ENCODE measurements around the gene VASH2. TPM values are rescaled to one million over a fixed set of nuclear protein-coding genes. Genes with fewer than 3 reads are reported as not detected.
A peak's percentile ranks its signal among the peaks of the same experiment; 100 is the strongest.

Gene VASH2
- total and polyA plus RNA-seq, 2 of the 8 experiments (the other 6 are each of a cell fraction or from before 2014, with no cell fraction given), result 44.0 to 187 TPM

DNA sequence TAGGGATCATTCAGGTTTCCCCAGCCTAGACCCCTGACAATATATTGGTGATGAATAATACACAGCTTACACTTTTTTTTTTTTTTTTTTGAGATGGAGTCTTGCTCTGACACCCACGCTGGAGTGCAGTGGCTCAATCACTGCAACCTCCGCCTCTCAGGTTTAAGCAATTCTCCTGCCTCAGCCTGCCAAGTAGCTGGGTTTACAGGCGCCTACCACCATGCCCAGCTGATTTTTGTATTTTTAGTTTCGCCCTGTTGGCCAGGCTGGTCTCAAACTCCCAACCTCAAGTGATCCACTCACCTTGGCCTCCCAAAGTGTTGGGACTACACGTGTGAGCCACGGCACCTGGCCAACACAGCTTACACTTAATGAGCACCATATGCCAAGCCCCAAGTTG is 7.2 kb downstream of the VASH2 start:
- Histone ChIP-seq H3K79me2 (ENCODE audit: control insufficient read depth in 1 of 2, insufficient read depth in 2 of 2, low read length in 2 of 2) (peaks cover 0 to 67% of the 10 kb centered on the region in 2 experiments; a peak in 2 of 4 replicates), H4K8ac (ENCODE audit: extremely low read depth, insufficient read depth, low read length) (no peak overlapping the region), H2AFZ (ENCODE audit: low read length) (no peak overlapping the region), H2BK120ac (replicated peaks; ENCODE audit: low read depth, low read length) (no peak overlapping the region), H3K27ac (ENCODE audit: low read depth, low read length) (no peak overlapping the region), H3K4me1 (replicated peaks in 1 of 4; ENCODE audit: control insufficient read depth in 3 of 4, insufficient read depth in 4 of 4, low read length in 3 of 4) (peaks cover 5 to 18% (median 14%) of the 10 kb centered on the region in 4 experiments), H3K56ac (replicated peaks; ENCODE audit: insufficient read length, low read depth, low read length) (no peak overlapping the region), H3K14ac (ENCODE audit: insufficient read length) (no peak overlapping the region), H3K23ac (ENCODE audit: insufficient read length) (no peak overlapping the region), H3K9me3 (ENCODE audit: insufficient read depth in 2 of 2, low read depth in 1 of 2, low read length in 1 of 2) (no peaks in the 10 kb centered on the region), H3K4me2 (ENCODE audit: insufficient read depth in 1 of 2, low read depth in 2 of 2, low read length in 2 of 2) (no peak overlapping the region), H3K27me3 (replicated peaks in 1 of 4; ENCODE audit: control insufficient read depth in 3 of 4, extremely low read depth in 1 of 4, insufficient read depth in 3 of 4, low read length in 3 of 4) (no peaks in the 10 kb centered on the region), H3K23me2 (ENCODE audit: low read depth, low read length) (no peaks in the 10 kb centered on the region), H4K91ac (replicated peaks; ENCODE audit: insufficient read length, low read length) (no peak overlapping the region), H4K5ac (ENCODE audit: insufficient read length, low read depth, low read length) (no peak overlapping the region), H3K9ac (replicated peaks in 1 of 4; ENCODE audit: extremely low read depth in 1 of 4, low read depth in 3 of 4, low read length in 3 of 4) (no peak overlapping the region), H4K20me1 (replicated peaks in 1 of 2; ENCODE audit: control insufficient read depth in 1 of 2, insufficient read depth in 2 of 2, low read length in 2 of 2) (peaks cover 0 to 13% of the 10 kb centered on the region in 2 experiments), H3K4me3 (ENCODE audit: extremely low read depth in 1 of 4, insufficient read depth in 2 of 4, low read depth in 3 of 4, low read length in 4 of 4) (no peak overlapping the region), H3K18ac (ENCODE audit: extremely low read depth, low read length) (no peak overlapping the region), H3K4ac (replicated peaks; ENCODE audit: insufficient read length, low read depth, low read length) (no peak overlapping the region), H2AK5ac (ENCODE audit: low read depth, low read length) (no peak overlapping the region), H2BK20ac (ENCODE audit: low read length) (no peak overlapping the region), H2BK5ac (ENCODE audit: low read depth, low read length) (peak overlapping the region; percentile 13; the same call in 1 of the 2 replicates), H3K36me3 (ENCODE audit: control insufficient read depth in 2 of 4, insufficient read depth in 4 of 4, low read length in 3 of 4) (peaks cover 49 to 100% (median 86%) of the 10 kb centered on the region in 4 experiments), H3K79me1 (ENCODE audit: low read depth, low read length) (peaks cover 13% of the 10 kb centered on the region), H2BK15ac (ENCODE audit: low read length) (no peak overlapping the region), H2BK12ac (ENCODE audit: low read depth, low read length) (no peak overlapping the region)
- WGBS, 2 experiments (ENCODE audit: extremely low coverage in 1 of 2, insufficient coverage in 1 of 2, insufficient read length in 1 of 2, insufficient replicate concordance in 2 of 2, low coverage in 1 of 2, low lambda C conversion rate in 2 of 2, missing lambda C conversion rate in 1 of 2), result 93% methylated on average over 6 of the region's 6 CpGs; no CpG with 5 or more reads in 1 of the 2 experiments
- DNase-seq (ENCODE audit: low read depth in 1 of 2, low spot score in 2 of 2), result no peak
- CTCF ChIA-PET (ENCODE audit: partially characterized antibody), result interaction anchor here (0.7 to 2.3 kb wide), 10 partner anchors 10 to 69 kb away, joined by 3 to 28 read pairs (median 4); no protein-coding TSS in a partner anchor
- POLR2A ChIA-PET (ENCODE audit: partially characterized antibody), result interaction anchor here (0.6 to 12.7 kb wide), 18 partner anchors 9 to 1519 kb away, joined by 3 to 240 read pairs (median 4); no protein-coding TSS in a partner anchor
- no peak for FAIRE-seq
- TF ChIP-seq EGR1 (IDR thresholded peaks at IDR 0.05; ENCODE audit: borderline replicate concordance, low read depth, low read length) (no peak), ATF3 (IDR thresholded peaks at IDR 0.05; ENCODE audit: insufficient read depth, low read depth, low read length) (no peak), JUND (IDR thresholded peaks at IDR 0.05; ENCODE audit: low read length) (no peak)
